ENCODE results near the gene MLXIP. TPM values are rescaled to one million over a fixed set of nuclear protein-coding genes. Genes with fewer than 3 reads are reported as not detected.

Gene MLXIP
- total and polyA plus RNA-seq, 9 of the 15 experiments (the other 6 are each of a cell fraction or from before 2014, with no cell fraction given), result 2.2 to 66.3 (median 18.1) TPM

DNA sequence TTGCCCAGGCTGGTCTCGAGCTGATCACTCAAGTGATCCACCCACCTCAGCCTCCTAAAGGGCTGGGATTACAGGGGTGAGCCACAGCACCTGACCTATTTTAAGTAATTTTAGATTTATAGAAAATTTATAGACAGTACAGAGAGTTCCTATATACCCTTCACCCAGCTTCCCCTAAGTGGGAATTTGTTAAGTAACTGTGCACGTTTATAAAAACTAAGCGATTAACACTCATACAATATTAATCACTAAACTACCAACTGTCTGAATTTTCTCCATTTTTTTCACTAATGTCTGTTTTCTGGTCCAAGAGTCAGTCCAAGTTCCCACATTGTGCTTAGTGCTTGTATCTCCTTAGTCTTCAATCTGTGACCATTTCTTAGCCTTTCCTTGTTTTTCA lies 89.9 kb downstream of the MLXIP start (continued):
- TF ChIP-seq, protein P1, sequence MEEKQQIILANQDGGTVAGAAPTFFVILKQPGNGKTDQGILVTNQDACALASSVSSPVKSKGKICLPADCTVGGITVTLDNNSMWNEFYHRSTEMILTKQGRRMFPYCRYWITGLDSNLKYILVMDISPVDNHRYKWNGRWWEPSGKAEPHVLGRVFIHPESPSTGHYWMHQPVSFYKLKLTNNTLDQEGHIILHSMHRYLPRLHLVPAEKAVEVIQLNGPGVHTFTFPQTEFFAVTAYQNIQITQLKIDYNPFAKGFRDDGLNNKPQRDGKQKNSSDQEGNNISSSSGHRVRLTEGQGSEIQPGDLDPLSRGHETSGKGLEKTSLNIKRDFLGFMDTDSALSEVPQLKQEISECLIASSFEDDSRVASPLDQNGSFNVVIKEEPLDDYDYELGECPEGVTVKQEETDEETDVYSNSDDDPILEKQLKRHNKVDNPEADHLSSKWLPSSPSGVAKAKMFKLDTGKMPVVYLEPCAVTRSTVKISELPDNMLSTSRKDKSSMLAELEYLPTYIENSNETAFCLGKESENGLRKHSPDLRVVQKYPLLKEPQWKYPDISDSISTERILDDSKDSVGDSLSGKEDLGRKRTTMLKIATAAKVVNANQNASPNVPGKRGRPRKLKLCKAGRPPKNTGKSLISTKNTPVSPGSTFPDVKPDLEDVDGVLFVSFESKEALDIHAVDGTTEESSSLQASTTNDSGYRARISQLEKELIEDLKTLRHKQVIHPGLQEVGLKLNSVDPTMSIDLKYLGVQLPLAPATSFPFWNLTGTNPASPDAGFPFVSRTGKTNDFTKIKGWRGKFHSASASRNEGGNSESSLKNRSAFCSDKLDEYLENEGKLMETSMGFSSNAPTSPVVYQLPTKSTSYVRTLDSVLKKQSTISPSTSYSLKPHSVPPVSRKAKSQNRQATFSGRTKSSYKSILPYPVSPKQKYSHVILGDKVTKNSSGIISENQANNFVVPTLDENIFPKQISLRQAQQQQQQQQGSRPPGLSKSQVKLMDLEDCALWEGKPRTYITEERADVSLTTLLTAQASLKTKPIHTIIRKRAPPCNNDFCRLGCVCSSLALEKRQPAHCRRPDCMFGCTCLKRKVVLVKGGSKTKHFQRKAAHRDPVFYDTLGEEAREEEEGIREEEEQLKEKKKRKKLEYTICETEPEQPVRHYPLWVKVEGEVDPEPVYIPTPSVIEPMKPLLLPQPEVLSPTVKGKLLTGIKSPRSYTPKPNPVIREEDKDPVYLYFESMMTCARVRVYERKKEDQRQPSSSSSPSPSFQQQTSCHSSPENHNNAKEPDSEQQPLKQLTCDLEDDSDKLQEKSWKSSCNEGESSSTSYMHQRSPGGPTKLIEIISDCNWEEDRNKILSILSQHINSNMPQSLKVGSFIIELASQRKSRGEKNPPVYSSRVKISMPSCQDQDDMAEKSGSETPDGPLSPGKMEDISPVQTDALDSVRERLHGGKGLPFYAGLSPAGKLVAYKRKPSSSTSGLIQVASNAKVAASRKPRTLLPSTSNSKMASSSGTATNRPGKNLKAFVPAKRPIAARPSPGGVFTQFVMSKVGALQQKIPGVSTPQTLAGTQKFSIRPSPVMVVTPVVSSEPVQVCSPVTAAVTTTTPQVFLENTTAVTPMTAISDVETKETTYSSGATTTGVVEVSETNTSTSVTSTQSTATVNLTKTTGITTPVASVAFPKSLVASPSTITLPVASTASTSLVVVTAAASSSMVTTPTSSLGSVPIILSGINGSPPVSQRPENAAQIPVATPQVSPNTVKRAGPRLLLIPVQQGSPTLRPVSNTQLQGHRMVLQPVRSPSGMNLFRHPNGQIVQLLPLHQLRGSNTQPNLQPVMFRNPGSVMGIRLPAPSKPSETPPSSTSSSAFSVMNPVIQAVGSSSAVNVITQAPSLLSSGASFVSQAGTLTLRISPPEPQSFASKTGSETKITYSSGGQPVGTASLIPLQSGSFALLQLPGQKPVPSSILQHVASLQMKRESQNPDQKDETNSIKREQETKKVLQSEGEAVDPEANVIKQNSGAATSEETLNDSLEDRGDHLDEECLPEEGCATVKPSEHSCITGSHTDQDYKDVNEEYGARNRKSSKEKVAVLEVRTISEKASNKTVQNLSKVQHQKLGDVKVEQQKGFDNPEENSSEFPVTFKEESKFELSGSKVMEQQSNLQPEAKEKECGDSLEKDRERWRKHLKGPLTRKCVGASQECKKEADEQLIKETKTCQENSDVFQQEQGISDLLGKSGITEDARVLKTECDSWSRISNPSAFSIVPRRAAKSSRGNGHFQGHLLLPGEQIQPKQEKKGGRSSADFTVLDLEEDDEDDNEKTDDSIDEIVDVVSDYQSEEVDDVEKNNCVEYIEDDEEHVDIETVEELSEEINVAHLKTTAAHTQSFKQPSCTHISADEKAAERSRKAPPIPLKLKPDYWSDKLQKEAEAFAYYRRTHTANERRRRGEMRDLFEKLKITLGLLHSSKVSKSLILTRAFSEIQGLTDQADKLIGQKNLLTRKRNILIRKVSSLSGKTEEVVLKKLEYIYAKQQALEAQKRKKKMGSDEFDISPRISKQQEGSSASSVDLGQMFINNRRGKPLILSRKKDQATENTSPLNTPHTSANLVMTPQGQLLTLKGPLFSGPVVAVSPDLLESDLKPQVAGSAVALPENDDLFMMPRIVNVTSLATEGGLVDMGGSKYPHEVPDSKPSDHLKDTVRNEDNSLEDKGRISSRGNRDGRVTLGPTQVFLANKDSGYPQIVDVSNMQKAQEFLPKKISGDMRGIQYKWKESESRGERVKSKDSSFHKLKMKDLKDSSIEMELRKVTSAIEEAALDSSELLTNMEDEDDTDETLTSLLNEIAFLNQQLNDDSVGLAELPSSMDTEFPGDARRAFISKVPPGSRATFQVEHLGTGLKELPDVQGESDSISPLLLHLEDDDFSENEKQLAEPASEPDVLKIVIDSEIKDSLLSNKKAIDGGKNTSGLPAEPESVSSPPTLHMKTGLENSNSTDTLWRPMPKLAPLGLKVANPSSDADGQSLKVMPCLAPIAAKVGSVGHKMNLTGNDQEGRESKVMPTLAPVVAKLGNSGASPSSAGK (IDR thresholded peaks at IDR 0.05), result no peak

All from K562 (cell line).